HG03575 (cell line): ENCODE results near the gene GNAI2.

Experiments used
- ATAC-seq: cut with Tn5 transposase; IDR thresholded peaks from one replicate; pipeline ENCODE4 v1.9.1; 2021; ENCODE audit not compliant: unreplicated experiment, insufficient number of reproducible peaks, low FRiP score; ENCODE audit errors: extremely low read depth

GNAI2 gene

DNA sequence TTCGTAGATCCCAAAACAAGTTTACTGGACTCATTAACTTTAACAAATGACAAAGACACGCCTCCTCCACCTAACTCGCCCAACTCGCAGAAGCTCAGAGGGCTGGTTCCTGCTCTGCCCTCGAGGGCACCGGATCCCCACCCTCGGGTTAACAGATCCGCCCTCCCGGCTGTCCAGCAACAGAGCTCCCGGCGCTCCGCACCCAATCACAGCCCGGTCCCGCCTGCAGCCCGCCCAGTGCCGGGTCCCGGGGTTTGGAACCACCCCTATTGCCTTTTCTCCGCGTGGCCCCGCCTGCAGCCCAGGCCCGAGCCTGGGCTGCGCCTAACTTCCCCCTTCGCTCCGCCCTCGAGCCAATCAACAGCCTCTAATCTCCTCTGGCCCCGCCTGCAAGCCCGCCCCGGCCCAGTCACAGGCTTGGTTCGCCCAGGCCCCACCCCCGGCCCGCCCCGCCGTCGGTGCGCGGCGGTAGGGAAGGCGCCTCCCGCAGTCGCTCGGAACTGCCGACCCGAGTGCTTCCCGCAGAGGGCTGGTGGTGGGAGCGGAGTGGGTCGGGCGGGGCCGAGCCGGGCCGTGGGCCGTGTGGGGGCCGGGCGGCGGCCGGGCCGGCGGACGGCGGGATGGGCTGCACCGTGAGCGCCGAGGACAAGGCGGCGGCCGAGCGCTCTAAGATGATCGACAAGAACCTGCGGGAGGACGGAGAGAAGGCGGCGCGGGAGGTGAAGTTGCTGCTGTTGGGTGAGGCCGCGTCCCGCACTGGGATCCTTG lies at the start of gene GNAI2:
TSS of gene GNAI2 (plus strand) at position 489 of the 768 bp plus-strand sequence. CDS start at position 621, 132 bp downstream.
- peak; percentile 74 for ATAC-seq

DNA sequence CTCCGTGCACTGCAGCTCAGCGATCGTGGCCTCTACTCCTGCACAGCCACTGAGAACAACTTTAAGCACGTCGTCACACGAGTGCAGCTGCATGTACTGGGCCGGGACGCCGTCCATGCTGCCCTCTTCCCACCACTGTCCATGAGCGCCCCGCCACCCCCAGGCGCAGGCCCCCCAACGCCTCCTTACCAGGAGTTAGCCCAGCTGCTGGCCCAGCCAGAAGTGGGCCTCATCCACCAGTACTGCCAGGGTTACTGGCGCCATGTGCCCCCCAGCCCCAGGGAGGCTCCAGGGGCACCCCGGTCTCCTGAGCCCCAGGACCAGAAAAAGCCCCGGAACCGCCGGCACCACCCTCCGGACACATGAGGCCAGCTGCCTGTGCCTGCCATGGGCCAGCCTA lies 48.3 kb upstream of the GNAI2 start:
- no peak for ATAC-seq

DNA sequence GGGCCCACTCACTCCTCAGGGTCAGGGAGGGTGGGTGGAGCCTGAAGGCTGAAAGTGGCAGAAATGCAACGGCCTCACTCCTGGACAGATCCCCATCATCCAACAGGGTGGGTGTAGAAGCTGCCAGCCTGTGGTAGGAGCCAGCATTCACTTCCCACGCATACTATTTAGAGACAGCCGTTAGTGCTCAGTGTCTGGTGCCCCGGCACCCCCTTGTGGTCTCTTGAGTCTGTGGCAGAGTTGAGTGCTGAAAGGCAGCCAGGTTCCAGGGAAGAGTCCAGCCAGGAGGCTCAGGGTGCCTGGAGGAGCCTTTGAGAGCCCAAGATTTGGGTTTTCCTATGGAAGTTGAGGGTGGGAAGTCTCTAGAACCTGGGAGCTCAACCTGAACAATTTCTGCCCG lies 46.7 kb upstream of the GNAI2 start:
- no peak for ATAC-seq

DNA sequence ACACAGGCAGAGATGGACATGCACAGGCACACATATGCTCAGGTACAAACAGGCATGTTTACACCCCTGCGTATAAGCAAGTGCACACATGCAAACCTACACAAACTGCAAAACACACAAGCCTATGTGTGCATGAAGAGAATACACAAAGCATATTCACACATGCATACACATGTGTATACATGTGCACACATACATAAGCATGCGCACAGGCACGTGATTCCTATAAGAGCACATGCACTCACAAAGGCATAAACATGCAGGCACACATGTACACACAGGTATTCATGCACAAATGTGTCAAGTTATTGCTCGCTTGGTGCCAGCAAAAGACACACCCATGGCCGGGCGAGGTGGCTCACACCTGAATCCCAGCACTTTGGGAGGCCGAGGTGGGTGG lies 46.0 kb upstream of the GNAI2 start:
- ATAC-seq = no peak

DNA sequence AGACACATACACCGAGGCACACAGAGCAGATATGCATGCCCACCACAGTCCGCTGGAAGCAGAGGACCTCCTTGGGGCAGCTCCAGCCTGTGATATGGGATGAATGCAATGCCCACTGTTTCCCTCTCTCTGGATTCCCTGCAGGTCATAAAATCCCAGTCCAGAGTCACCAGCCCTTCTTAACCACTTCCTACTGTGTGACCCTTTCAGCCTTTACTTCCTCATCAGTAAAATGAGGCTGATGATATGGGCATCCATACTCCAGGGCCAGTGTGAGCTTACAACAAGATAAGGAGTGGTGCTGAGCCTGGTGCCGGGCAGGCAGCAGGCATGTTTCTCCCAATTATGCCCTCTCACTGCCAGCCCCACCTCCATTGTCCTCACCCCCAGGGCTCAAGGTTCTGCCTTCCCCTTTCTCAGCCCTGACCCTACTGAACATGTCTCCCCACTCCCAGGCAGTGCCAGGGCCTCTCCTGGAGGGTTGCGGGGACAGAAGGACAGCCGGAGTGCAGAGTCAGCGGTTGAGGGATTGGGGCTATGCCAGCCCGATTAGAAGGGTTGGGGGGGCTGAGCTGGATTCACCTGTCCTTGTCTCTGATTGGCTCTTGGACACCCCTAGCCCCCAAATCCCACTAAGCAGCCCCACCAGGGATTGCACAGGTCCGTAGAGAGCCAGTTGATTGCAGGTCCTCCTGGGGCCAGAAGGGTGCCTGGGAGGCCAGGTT lies 44.9 kb upstream of the GNAI2 start, which contains the start of gene GNAT1:
TSS of gene GNAT1 (plus strand) at position 675 of the 725 bp plus-strand sequence. CDS start 116 bp downstream, outside the sequence.
- no peak for ATAC-seq

DNA sequence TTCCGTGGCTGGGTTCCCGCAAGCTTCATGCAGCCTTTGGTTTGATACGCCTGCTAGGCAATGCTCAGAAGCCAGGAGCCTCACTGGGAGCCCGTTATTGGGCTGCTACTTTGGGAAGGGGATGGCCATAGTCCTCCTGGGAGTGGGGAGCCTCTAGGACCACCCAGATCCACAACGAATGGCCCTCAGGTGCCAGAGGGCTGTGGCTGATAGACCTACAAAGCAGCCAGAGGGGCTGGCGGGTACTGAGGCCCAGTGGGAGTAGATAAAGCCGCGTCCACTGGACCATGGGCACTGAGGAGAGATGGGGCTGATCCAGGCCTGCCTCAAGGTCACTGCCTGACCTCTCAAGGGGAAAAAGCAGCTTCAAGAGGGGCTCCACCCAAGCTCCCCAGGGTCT lies 43.9 kb upstream of the GNAI2 start:
- ATAC-seq = no peak

DNA sequence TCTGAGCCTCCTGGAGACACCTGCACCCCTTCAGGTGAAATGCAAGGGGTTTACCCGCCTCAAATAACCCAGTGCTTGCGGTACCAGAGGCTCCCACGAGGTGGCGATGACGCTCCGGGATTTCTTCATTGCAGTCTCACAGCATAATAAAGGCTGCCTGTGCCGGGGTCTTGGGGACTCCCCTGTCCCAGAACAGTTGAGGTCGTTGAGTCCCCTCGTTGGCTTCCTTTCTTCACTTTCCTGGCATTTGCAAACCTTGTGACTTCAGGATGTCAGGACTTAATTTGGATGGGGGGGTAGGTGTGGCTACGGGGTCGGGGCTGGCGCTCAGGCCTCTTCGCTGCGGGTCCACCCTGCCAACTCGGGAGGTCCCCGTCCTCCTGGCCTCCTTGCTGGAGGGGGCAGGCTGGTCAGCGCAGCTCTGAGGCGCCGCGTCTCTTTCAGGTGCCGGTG lies 43.3 kb upstream of the GNAI2 start:
- no peak for ATAC-seq

DNA sequence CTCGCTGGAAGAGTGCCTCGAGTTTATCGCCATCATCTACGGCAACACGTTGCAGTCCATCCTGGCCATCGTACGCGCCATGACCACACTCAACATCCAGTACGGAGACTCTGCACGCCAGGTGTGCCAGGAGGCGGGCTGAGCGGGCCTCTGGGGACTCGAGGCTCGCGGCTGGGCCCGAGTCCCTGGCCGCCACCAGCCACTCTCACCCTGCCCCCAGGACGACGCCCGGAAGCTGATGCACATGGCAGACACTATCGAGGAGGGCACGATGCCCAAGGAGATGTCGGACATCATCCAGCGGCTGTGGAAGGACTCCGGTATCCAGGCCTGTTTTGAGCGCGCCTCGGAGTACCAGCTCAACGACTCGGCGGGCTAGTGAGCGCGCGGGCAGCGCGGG lies 42.7 kb upstream of the GNAI2 start:
- ATAC-seq = no peak

DNA sequence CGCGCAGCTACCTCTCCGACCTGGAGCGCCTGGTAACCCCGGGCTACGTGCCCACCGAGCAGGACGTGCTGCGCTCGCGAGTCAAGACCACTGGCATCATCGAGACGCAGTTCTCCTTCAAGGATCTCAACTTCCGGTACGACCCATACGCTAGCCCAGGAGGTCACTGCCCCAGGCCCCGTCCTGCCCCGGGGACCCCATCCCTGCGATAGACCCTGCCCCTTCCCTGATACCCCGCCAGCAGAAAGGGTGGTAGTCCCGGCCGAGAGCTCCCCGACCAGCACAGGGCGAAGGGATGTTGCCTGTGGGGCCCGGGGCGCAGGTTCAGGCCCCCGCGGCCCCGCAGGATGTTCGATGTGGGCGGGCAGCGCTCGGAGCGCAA lies 42.3 kb upstream of the GNAI2 start:
- no peak for ATAC-seq

DNA sequence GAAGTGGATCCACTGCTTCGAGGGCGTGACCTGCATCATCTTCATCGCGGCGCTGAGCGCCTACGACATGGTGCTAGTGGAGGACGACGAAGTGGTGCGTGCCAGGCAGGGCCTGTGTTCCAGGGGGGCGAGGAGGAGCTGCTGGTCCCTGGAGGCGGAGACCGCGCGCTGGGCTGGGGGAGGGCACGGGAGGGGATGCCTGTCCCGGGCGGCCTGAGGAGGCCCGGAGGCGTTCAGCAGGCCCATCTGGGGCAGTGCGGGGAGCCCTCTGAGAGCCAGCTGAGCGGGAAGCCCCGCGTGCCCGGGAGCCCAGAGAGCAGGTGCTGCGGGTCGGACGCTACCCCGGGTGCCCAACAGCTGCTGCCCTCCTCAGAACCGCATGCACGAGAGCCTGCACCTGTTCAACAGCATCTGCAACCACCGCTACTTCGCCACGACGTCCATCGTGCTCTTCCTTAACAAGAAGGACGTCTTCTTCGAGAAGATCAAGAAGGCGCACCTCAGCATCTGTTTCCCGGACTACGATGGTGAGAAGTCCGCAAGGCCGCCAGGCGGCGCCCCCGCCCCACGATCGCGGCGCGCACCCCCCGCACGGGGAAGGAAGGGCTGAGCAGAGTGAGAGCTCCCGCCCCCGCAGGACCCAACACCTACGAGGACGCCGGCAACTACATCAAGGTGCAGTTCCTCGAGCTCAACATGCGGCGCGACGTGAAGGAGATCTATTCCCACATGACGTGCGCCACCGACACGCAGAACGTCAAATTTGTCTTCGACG lies 41.7 kb upstream of the GNAI2 start:
- no peak for ATAC-seq

DNA sequence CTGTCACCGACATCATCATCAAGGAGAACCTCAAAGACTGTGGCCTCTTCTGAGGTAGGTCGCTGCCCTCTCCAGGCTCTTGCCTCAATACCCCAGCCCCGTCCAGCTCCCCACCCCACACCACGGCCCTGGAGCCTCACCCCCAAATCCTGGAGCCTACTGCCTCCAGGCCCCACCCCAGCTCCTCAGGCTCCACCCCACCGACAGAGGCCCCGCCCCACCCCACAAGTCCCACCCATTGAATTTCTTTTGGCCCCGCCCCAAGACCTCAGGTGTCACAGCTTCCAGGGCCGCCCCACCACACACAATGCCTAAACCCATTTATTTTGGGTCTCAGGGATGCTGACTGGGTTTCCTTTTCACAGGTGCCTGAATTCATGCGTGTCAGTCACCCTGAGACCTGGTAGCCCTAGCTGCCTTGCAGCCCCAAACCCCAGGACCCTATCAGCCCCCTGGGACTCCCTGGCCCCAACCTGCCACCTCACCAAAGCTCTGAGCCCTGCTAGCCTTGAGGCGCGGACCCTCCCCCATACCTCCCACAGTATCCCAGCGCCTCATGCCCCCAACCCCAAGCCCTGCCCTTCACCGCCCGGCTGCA lies 41.0 kb upstream of the GNAI2 start:
- ATAC-seq = no peak

DNA sequence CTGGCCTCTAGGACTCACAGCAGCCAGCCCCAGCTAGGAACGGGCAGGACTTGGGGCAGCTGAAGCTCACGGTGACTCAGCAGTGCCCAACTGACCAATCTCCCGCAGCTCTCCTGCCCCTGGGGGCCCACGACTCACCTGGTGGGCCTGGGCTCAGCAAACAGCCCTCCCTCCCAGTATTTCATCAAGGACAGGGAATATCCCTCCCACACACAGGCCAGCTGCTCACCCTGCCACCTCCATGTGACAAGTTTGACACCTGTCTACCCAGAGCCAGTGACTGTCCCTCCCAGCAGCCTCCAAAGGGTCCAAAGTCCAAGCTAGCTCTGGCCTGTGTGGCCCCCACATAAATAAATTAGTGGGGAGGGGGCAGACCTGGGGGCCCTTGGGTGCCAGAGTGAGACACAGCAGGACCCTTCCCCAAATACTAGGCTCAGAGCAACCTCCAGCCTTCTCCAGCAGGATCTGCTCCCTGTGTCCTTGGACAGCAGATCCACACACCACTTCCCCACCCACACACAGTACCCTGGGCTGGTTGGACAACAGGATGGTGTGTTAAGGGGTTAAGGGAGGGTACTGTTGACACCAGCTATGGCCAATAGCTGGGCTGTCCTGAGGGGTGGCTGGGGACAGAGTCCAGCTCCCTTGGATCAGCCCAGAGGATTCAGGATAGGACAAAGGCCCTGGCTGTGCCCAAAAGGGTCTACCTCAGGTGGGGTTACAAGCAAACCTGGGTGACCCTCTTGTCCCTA lies 40.3 kb upstream of the GNAI2 start:
- no peak for ATAC-seq

DNA sequence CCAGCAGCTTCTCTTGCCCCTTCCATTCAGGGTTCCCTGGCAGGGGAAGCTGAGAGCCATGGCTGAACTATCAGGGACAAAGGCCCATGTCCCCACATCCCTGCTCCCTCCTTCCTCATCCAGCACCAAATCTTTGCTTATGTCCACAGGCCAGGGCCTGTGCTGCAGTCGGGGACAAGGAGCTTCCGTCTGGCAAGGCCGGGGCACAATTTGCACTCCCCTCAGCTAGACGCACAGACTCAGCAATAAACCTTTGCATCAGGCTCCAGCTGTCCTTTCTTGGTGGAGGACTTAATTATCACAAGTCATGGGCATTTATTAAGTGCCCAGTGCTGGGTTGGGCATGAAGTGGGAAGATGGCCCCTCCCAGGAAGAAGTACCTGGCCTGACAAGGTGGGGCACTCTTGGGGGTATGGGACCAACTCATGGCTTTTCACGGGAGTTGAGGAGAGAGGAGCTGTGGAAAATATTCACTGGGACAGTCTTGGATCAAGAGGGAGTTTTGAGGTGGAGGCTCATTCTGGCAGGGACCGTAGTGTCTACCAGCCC lies 39.7 kb upstream of the GNAI2 start:
- no peak for ATAC-seq

DNA sequence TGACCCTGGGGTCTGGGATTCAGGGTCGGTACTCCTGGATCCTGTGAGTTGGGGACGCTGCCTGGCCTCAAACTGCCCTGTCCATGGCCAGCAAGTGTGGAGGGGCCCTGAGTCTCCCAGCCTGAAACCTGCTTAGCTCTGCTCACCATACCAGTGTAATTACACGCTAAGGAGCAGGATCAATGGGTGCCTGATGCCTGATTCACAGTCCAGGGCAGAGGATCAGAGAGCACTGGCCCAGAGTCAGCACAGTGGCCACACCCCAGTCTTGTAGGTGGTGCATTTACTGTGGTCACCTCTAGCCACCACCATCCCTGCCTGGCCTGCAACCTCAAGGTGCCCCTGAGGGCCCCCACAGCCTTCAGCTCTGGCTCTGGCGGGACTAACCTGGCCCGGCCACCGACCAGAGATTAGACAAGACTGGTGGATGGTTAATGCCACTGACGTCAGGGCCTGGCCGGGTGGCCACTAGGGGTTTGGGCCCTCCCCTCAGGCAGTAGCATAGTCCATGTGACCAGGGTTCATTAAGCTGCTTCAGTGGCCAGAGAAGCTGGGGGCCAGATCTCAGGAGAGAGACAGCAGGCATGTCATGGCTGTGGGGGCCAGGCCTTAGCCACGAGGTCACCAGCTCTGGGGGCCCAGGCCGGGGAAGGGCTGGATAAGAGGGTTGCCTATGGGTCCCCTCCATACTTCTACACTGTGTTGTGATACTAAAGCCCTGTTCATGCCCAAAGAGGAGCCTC lies 34.3 kb upstream of the GNAI2 start:
- no peak for ATAC-seq

DNA sequence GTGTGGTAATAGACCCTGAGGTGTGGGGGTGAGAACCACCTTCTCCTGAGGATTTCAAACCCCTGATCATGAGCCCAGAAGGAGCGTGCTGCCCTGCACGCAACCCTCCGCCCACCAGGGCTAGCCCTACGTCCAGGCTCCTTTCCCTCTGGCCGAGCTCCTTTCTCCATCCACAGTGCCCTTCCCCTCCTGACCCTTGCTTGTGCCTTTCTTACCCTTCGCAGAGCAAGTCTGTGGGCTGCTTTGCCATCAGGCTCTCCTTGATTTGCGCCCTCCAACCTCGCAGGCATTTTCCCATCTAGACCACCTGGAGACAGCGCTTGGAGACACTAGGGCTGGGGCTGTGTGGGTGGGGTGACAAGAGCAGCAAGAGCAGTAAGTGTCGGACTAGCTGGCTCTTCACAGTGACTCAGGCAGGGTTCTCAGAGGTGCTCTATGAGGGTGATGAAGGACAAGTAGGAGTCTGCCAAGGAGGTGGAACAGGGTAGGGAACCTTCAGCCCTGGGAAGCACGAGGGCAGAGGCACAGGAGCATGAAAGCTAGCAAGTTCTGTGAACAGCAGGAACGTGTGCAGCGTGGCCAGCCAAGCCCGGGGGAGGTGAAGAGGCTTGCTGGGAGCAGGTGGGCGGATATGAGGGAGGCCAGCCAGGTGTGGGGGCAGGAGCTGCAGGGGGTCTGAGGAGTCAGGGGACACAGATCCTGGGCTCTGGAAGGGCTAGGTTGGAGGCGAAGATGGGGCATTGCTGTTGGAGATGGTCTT lies 33.5 kb upstream of the GNAI2 start:
- ATAC-seq = no peak

DNA sequence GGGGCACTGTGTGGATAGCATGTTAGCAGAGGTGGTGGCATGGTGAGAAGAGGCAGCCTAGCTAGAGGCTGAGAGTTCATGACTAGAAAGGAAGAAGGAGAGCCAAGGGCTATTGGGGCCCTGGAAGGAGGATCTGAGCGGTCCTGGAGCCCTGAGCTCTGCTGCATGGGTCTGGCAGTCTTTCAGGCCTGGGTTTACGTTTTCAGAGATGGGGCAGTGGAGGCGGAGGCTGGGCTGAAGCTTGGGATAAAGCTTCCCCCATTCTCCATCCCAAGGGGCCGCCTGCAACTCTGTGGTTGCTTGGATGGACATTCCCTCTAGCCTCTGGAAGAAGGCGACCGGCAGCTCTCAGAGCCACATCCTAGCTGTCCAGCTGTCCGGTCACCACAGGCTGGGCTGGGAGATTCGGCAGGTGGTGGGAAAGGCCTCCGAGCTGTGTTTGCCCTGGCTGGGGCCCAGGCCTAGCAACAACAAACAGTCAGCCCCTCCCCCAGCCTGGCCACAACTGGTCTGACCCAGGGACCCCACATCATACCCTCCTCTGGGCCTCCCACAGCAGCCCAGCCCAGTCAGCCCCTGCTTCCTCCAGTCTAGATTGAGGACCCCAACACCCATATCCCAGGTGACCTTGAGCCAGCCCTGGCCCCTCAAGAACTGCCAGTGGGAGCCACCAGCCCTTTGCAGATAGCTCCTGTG lies 32.7 kb upstream of the GNAI2 start:
- ATAC-seq = no peak
